RPMI7951 (cell line): ENCODE measurements around the gene BCL2. TPM values are rescaled to one million over a fixed set of nuclear protein-coding genes. Genes with fewer than 3 reads are reported as not detected.

Source experiments
- DNase-seq: peaks from one replicate; pipeline ENCODE4 v3.0.0-alpha.2; 2012; ENCODE audit warnings: low read depth
- total RNA-seq: library from RNA; depleted of rRNA; stranded (reverse); fragments of >200 nt; shearing (Covaris generic); gene quantifications from 2 replicates; pipeline ENCODE4 v1.2.3, GENCODE V29; 2014

BCL2 gene
- total RNA-seq, 1 experiment from 2014 or later: 0.84 TPM

GRCh38 chr18:63309422-63309821 lies 10.1 kb downstream of the BCL2 start:
- no peak for DNase-seq

GRCh38 chr18:63307551-63308200 lies 11.9 kb downstream of the BCL2 start:
- peak; percentile 19 for DNase-seq

GRCh38 chr18:63306819-63307550 lies 12.6 kb downstream of the BCL2 start:
- DNase-seq: no peak

GRCh38 chr18:63306249-63306648 lies 13.3 kb downstream of the BCL2 start:
- no peak for DNase-seq

- DNase-seq: no peak
Measured at GRCh38 chr18:63303547-63303946, 16.0 kb downstream of the BCL2 start.

GRCh38 chr18:63302636-63303405 lies 16.7 kb downstream of the BCL2 start:
- DNase-seq: no peak

GRCh38 chr18:63302220-63302619 lies 17.3 kb downstream of the BCL2 start:
- no peak for DNase-seq

- peak; percentile 14 for DNase-seq
Measured at GRCh38 chr18:63301434-63301833, 18.1 kb downstream of the BCL2 start.

- DNase-seq: no peak
Measured at GRCh38 chr18:63299837-63300745, 19.5 kb downstream of the BCL2 start.

GRCh38 chr18:63298400-63299365 lies 20.9 kb downstream of the BCL2 start:
- no peak for DNase-seq

GRCh38 chr18:63297687-63298399 lies 21.7 kb downstream of the BCL2 start:
- no peak for DNase-seq

- no peak for DNase-seq
Measured at GRCh38 chr18:63293935-63294334, 25.6 kb downstream of the BCL2 start.

GRCh38 chr18:63292831-63293683 lies 26.5 kb downstream of the BCL2 start:
- no peak for DNase-seq

- no peak for DNase-seq
Measured at GRCh38 chr18:63291278-63291677, 28.3 kb downstream of the BCL2 start.

- no peak for DNase-seq
Measured at GRCh38 chr18:63290821-63291200, 28.8 kb downstream of the BCL2 start.

- no peak for DNase-seq
Measured at GRCh38 chr18:63290166-63290820, 29.3 kb downstream of the BCL2 start.

GRCh38 chr18:63288311-63288710 lies 31.3 kb downstream of the BCL2 start:
- no peak for DNase-seq

- DNase-seq: no peak
Measured at GRCh38 chr18:63287691-63288220, 31.8 kb downstream of the BCL2 start.
